Measurements from ENCODE around the gene CHMP4A.

CHMP4A gene

GRCh38 chr14:24240110-24240918, 27.0 kb upstream of the CHMP4A start:
- peak overlapping the region; percentile 65; the same call in 1 of the 2 replicates for H3K4me2 ChIP-seq (ENCODE audit: low read length)
- no peak for TF ChIP-seq CTCF (IDR thresholded peaks at IDR 0.05; ENCODE audit: low read length)
- H3K9ac ChIP-seq (ENCODE audit: low read length), result no peak overlapping the region
- no peak overlapping the region for H3K27ac ChIP-seq (ENCODE audit: low read depth, low read length, poor library complexity, severe bottlenecking)
- H3K79me2 ChIP-seq (ENCODE audit: insufficient read depth, low read length), result no peaks in the 10 kb centered on the region
- peaks cover 59% of the 10 kb centered on the region for H3K36me3 ChIP-seq (ENCODE audit: insufficient read depth, low read length)
- H3K27me3 ChIP-seq (ENCODE audit: insufficient read depth, low read length), result no peaks in the 10 kb centered on the region
- no peak overlapping the region for H2AFZ ChIP-seq (ENCODE audit: low read length)
- no peaks in the 10 kb centered on the region for H3K9me2 ChIP-seq (ENCODE audit: low read depth, low read length)
- H3F3A ChIP-seq (ENCODE audit: insufficient read depth, low read length), result no peaks in the 10 kb centered on the region
- H3K9me3 ChIP-seq (ENCODE audit: low read length), result no peaks in the 10 kb centered on the region
- H4K20me1 ChIP-seq (ENCODE audit: insufficient read depth, low read length), result no peaks in the 10 kb centered on the region
- H3K4me1 ChIP-seq (ENCODE audit: insufficient read depth, low read length, severe bottlenecking), result peaks cover 22% of the 10 kb centered on the region
- H3K4me3 ChIP-seq (ENCODE audit: low read depth, low read length, poor library complexity, severe bottlenecking), result no peak overlapping the region

- H3K9me2 ChIP-seq (ENCODE audit: low read depth, low read length), result no peaks in the 10 kb centered on the region
- H3K27me3 ChIP-seq (ENCODE audit: insufficient read depth, low read length), result no peaks in the 10 kb centered on the region
- H3K4me2 ChIP-seq (ENCODE audit: low read length), result no peak overlapping the region
- no peaks in the 10 kb centered on the region for H3K9me3 ChIP-seq (ENCODE audit: low read length)
- H3K27ac ChIP-seq (ENCODE audit: low read depth, low read length, poor library complexity, severe bottlenecking), result no peak overlapping the region
- 0 out of 2 replicates have a peak, but pooled peaks cover 3% of the 10 kb centered on the region for H3F3A ChIP-seq (ENCODE audit: insufficient read depth, low read length)
- H3K79me2 ChIP-seq (ENCODE audit: insufficient read depth, low read length), result no peaks in the 10 kb centered on the region
- H3K9ac ChIP-seq (ENCODE audit: low read length), result no peak overlapping the region
- TF ChIP-seq EZH2 (IDR thresholded peaks at IDR 0.05; ENCODE audit: borderline replicate concordance, low read length) (no peak), CTCF (IDR thresholded peaks at IDR 0.05; ENCODE audit: low read length) (no peak)
- peaks cover 70% of the 10 kb centered on the region for H3K36me3 ChIP-seq (ENCODE audit: insufficient read depth, low read length)
- H4K20me1 ChIP-seq (ENCODE audit: insufficient read depth, low read length), result no peaks in the 10 kb centered on the region
- peaks cover 34% of the 10 kb centered on the region for H3K4me1 ChIP-seq (ENCODE audit: insufficient read depth, low read length, severe bottlenecking)
- no peak overlapping the region for H2AFZ ChIP-seq (ENCODE audit: low read length)
- no peak overlapping the region for H3K4me3 ChIP-seq (ENCODE audit: low read depth, low read length, poor library complexity, severe bottlenecking)
These were observed 25.3 kb upstream of the CHMP4A start for GRCh38 chr14:24238527-24239037.

- H3K27me3 ChIP-seq (ENCODE audit: insufficient read depth, low read length), result no peaks in the 10 kb centered on the region
- no peak overlapping the region for H3K27ac ChIP-seq (ENCODE audit: low read depth, low read length, poor library complexity, severe bottlenecking)
- H3K9me3 ChIP-seq (ENCODE audit: low read length), result no peaks in the 10 kb centered on the region
- 0 out of 2 replicates have a peak, but pooled peaks cover 3% of the 10 kb centered on the region for H3F3A ChIP-seq (ENCODE audit: insufficient read depth, low read length)
- H4K20me1 ChIP-seq (ENCODE audit: insufficient read depth, low read length), result no peaks in the 10 kb centered on the region
- no peaks in the 10 kb centered on the region for H3K9me2 ChIP-seq (ENCODE audit: low read depth, low read length)
- peaks cover 34% of the 10 kb centered on the region for H3K4me1 ChIP-seq (ENCODE audit: insufficient read depth, low read length, severe bottlenecking)
- H3K4me2 ChIP-seq (ENCODE audit: low read length), result no peak overlapping the region
- no peak overlapping the region for H3K4me3 ChIP-seq (ENCODE audit: low read depth, low read length, poor library complexity, severe bottlenecking)
- H3K79me2 ChIP-seq (ENCODE audit: insufficient read depth, low read length), result no peaks in the 10 kb centered on the region
- peaks cover 70% of the 10 kb centered on the region for H3K36me3 ChIP-seq (ENCODE audit: insufficient read depth, low read length)
- TF ChIP-seq CTCF (IDR thresholded peaks at IDR 0.05; ENCODE audit: low read length) (no peak), EZH2 (IDR thresholded peaks at IDR 0.05; ENCODE audit: borderline replicate concordance, low read length) (no peak)
- H3K9ac ChIP-seq (ENCODE audit: low read length), result no peak overlapping the region
- H2AFZ ChIP-seq (ENCODE audit: low read length), result no peak overlapping the region
These were observed 24.8 kb upstream of the CHMP4A start for GRCh38 chr14:24238123-24238522.

All from OCI-LY1 (cell line).